HG03064 (cell line): ENCODE measurements around the gene DES.

Source experiments
- ATAC-seq: cut with Tn5 transposase; IDR thresholded peaks from one replicate; pipeline ENCODE4 v1.9.1; 2021; ENCODE audit warnings: low read depth; ENCODE audit not compliant: unreplicated experiment

DES gene

GRCh38 chr2:219437690-219438206 is 19.6 kb downstream of the DES start:
- no peak for ATAC-seq

GRCh38 chr2:219438453-219438852 is 20.3 kb downstream of the DES start:
- no peak for ATAC-seq

DNA sequence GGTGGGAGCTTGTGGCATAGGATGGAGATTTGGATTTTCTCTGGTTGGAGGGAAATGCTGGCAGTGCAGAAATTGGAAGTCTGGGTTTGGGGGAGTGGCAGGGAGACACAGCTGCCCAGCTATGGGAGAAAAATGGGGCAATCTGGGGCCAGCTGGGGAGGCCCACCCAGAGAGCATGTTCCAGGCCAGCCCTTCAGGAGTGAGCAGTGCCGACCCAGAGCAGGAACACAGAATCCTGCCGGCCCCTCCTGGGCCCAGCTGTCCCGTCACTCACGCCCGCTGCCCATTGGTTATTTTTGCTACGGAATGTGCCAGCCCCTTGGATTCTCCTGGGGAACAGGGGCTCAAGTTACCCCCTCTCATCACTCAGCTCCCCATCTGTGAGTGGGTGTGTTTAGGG is 21.3 kb downstream of the DES start:
- ATAC-seq: no peak

GRCh38 chr2:219440388-219441256 is 22.4 kb downstream of the DES start:
- ATAC-seq: no peak

GRCh38 chr2:219441451-219442255 is 23.5 kb downstream of the DES start:
- ATAC-seq: no peak

- ATAC-seq: no peak
Observed at GRCh38 chr2:219442256-219443015, 24.3 kb downstream of the DES start.

DNA sequence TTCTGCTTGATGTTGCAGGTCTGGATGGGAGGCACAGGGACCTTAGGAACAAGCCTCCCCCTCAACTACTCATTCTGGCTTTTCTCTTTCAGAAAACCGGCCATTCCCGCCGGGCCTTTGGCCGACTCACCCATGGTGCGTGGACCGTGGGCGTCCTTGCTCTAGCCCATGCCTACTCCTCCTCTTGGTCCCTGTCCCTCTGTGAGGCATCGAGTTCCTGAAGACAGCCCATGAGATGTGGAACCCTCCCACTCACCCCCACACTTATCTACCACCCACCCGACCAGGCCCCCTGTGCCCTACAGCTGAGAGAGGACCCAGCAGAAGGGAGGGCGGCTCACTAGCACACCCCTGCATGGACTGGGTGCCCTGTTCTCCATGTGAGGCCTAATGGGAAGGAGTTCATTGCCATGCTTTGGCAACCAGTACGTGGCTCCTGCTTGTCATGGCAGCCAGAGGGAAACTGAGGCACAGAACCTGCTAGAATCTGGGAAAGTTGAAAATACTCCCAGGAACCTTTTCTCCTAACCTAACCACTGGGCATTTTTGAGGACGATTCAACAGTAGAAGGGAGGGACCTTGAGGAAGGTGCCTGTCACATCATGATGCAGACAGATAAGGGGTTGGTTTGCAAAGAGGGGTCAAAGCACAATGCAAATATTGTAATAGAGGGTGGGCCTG is 25.0 kb downstream of the DES start:
- ATAC-seq: no peak

DNA sequence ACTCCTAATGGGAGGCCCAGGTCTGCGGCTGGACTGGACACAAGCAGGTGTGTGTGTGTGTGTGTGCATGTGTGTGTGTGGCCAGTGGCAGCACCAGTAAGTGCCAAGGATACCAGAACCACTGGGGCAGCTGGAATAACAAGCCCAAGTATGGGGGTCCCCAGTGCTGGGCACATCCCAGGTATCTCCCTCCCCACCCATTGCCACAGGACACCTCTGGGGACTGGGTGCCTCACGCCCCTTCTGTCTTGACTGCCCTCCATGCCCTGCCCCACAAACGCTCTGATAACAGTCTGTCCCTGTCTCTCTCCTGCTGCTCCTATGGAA is 25.5 kb downstream of the DES start:
- ATAC-seq: no peak

DNA sequence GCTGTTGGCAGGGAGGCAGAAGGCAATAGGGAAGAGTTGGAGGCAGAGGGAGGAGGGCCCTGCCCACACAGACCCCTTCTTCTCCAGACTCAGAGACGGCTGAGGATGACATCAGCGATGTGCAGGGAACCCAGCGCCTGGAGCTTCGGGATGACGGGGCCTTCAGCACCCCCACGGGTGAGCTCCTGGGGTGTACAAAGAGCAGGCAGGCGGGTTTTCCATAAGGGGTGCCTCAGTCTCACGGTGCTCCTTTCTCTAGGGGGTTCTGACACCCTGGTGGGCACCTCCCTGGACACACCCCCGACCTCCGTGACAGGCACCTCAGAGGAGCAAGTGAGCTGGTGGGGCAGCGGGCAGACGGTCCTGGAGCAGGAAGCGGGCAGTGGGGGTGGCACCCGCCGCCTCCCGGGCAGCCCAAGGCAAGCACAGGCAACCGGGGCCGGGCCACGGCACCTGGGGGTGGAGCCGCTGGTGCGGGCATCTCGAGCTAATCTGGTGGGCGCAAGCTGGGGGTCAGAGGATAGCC is 26.5 kb downstream of the DES start:
- ATAC-seq: no peak

- no peak for ATAC-seq
Observed at GRCh38 chr2:219445220-219445640, 27.1 kb downstream of the DES start.

DNA sequence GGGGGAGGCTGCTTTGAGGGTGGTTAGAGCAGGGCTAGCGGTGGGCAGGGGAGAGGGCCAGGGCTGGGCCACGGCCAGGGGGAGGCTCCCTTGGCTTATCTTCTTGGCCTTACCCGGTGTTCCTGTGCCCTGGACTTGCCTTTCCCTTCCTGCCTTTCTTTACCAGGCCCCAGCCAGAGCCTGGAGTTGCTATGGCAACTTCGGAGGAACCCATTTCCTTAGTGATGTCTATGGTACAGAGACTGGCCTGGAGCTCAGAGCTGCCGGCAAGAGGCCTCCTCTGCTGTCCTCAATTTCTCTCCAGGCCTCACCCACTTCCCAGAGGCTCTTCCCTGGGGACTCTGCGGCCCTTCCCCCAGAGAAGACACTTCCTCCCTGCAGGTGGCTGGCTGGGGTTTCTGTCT is 27.9 kb downstream of the DES start:
- ATAC-seq: no peak

DNA sequence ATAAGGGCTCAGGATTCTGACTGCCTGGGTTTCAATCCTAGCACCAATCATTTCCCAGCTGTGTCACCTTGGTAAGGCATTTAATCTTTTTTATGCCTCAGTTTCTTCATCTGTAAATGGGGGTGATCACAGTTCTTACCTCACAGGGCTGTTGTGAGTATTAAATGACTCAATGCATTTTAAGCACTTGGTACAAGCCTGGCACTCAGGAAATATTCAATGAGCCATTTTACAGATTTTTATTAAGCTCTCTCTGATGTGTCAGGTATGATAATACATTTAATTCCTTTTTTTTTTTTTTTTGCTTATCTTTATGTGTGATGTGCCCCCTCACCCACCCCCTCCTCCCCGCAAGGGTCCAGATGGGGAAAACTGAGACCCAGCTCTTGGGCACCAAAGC is 28.5 kb downstream of the DES start:
- no peak for ATAC-seq

GRCh38 chr2:219447242-219448098 is 29.3 kb downstream of the DES start:
- ATAC-seq: no peak

GRCh38 chr2:219448099-219448775 is 30.1 kb downstream of the DES start:
- ATAC-seq: no peak

DNA sequence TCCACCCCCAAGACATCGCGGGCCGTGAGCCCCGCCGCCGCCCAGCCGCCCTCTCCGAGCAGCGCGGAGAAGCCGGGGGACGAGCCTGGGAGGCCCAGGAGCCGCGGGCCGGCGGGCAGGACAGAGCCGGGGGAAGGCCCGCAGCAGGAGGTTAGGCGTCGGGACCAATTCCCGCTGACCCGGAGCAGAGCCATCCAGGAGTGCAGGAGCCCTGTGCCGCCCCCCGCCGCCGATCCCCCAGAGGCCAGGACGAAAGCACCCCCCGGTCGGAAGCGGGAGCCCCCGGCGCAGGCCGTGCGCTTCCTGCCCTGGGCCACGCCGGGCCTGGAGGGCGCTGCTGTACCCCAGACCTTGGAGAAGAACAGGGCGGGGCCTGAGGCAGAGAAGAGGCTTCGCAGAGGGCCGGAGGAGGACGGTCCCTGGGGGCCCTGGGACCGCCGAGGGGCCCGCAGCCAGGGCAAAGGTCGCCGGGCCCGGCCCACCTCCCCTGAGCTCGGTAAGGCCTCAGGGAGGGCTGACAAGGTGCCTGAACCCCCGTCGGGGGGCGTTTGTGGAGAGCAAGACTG is 30.7 kb downstream of the DES start:
- ATAC-seq: no peak

GRCh38 chr2:219449609-219450008 is 31.4 kb downstream of the DES start:
- no peak for ATAC-seq

DNA sequence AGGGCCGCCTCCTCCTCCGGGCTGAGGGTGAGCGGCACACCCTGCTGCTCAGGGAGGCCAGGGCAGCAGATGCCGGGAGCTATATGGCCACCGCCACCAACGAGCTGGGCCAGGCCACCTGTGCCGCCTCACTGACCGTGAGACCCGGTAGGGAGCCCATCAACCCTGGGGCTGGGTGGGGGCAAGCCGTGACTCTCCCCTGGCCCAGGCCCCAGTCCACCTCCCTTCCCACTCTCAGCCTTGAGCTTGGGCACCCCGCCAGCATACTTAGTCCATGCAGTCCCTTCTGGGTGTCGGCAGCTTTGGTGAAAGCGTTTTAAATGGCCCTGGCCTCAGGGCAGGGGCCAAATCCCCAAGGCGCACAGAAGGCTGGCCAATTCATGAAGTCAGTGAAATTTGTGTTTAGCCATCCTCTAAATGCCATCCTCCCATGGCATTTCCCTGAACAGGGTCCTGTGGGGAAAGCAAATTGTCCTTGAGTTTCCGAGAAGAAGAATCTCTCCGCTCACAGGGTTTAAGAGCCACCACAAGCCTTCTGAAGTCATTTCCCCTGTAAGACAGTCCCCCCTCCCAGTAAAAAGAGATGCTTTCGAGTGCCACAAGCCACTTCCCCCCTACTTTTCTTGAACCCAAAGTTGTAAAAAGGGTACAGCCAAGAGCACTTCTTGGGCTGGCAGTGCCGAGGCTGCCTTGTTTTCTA is 33.6 kb downstream of the DES start:
- no peak for ATAC-seq
